ENCODE measurements around the gene RAD50.

Gene RAD50

GRCh38 chr5:132677682-132678400 is 121.1 kb downstream of the RAD50 start:
- Histone ChIP-seq H3K4me2 (ENCODE audit: low read depth, low read length) (no peak overlapping the region), H2AFZ (ENCODE audit: low read length) (no peak overlapping the region), H3F3A (ENCODE audit: insufficient read depth, low read length) (no peaks in the 10 kb centered on the region), H3K27ac (ENCODE audit: low read length) (no peak overlapping the region), H3K4me3 (ENCODE audit: low read length) (no peak overlapping the region), H3K4me1 (ENCODE audit: low read length) (no peaks in the 10 kb centered on the region), H3K27me3 (replicated peaks; ENCODE audit: insufficient read depth, low read length) (no peaks in the 10 kb centered on the region), H4K20me1 (ENCODE audit: insufficient read depth, low read length) (no peaks in the 10 kb centered on the region), H3K36me3 (replicated peaks; ENCODE audit: insufficient read depth, low read length) (no peaks in the 10 kb centered on the region), H3K9ac (ENCODE audit: low read length) (no peak overlapping the region), H3K9me3 (replicated peaks; ENCODE audit: insufficient read depth, low read length) (no peaks in the 10 kb centered on the region), H3K9me2 (replicated peaks; ENCODE audit: insufficient read depth, low read length) (no peaks in the 10 kb centered on the region), H3K79me2 (ENCODE audit: low read length) (no peaks in the 10 kb centered on the region)
- TF ChIP-seq EZH2 (optimal IDR thresholded peaks at IDR 0.05; ENCODE audit: low read depth, low read length) (no peak), CTCF (IDR thresholded peaks at IDR 0.05; ENCODE audit: low read length) (no peak), EZH2phosphoT487 (IDR thresholded peaks at IDR 0.05; ENCODE audit: low read length) (no peak)
- DNase-seq, result no peak

GRCh38 chr5:132678735-132679134 is 122.0 kb downstream of the RAD50 start:
- Histone ChIP-seq H4K20me1 (ENCODE audit: insufficient read depth, low read length) (no peaks in the 10 kb centered on the region), H3K9me3 (replicated peaks; ENCODE audit: insufficient read depth, low read length) (no peaks in the 10 kb centered on the region), H3F3A (ENCODE audit: insufficient read depth, low read length) (no peaks in the 10 kb centered on the region), H3K4me3 (ENCODE audit: low read length) (no peak overlapping the region), H3K36me3 (replicated peaks; ENCODE audit: insufficient read depth, low read length) (no peaks in the 10 kb centered on the region), H3K4me2 (ENCODE audit: low read depth, low read length) (no peak overlapping the region), H3K9ac (ENCODE audit: low read length) (no peak overlapping the region), H3K27ac (ENCODE audit: low read length) (no peak overlapping the region), H3K4me1 (ENCODE audit: low read length) (no peaks in the 10 kb centered on the region), H3K79me2 (ENCODE audit: low read length) (no peaks in the 10 kb centered on the region), H3K9me2 (replicated peaks; ENCODE audit: insufficient read depth, low read length) (no peaks in the 10 kb centered on the region), H2AFZ (ENCODE audit: low read length) (no peak overlapping the region), H3K27me3 (replicated peaks; ENCODE audit: insufficient read depth, low read length) (no peaks in the 10 kb centered on the region)
- DNase-seq, result no peak
- TF ChIP-seq EZH2 (optimal IDR thresholded peaks at IDR 0.05; ENCODE audit: low read depth, low read length), result no peak

- no peaks in the 10 kb centered on the region for H3K36me3 ChIP-seq (replicated peaks; ENCODE audit: insufficient read depth, low read length)
Measured at GRCh38 chr5:132679166-132679565, 122.4 kb downstream of the RAD50 start.

More at GRCh38 chr5:132679166-132679565, 122.4 kb downstream of the RAD50 start:
- Histone ChIP-seq H3K27ac (ENCODE audit: low read length) (no peak overlapping the region), H3K9me2 (replicated peaks; ENCODE audit: insufficient read depth, low read length) (no peaks in the 10 kb centered on the region), H3K9me3 (replicated peaks; ENCODE audit: insufficient read depth, low read length) (no peaks in the 10 kb centered on the region), H3K27me3 (replicated peaks; ENCODE audit: insufficient read depth, low read length) (no peaks in the 10 kb centered on the region), H3K79me2 (ENCODE audit: low read length) (no peaks in the 10 kb centered on the region), H3K4me2 (ENCODE audit: low read depth, low read length) (no peak overlapping the region), H3K4me1 (ENCODE audit: low read length) (no peaks in the 10 kb centered on the region), H3F3A (ENCODE audit: insufficient read depth, low read length) (no peaks in the 10 kb centered on the region), H4K20me1 (ENCODE audit: insufficient read depth, low read length) (no peaks in the 10 kb centered on the region), H2AFZ (ENCODE audit: low read length) (no peak overlapping the region), H3K4me3 (ENCODE audit: low read length) (no peak overlapping the region), H3K9ac (ENCODE audit: low read length) (no peak overlapping the region)
- TF ChIP-seq EZH2phosphoT487 (IDR thresholded peaks at IDR 0.05; ENCODE audit: low read length) (no peak), EZH2 (optimal IDR thresholded peaks at IDR 0.05; ENCODE audit: low read depth, low read length) (no peak), CTCF (IDR thresholded peaks at IDR 0.05; ENCODE audit: low read length) (no peak)
- DNase-seq, result no peak
